Left ventricle myocardium inferior (tissue), 1 donor: ENCODE data around the gene MECP2. TPM values are rescaled to one million over a fixed set of nuclear protein-coding genes. Genes with fewer than 3 reads are reported as not detected.

Experiments used
- DNase-seq: peaks from one replicate; pipeline ENCODE4 v3.0.0-alpha.2; 2020
- H3K27ac ChIP-seq: fragments of 200-600 bp; replicated peaks from 2 replicates; pipeline ENCODE4 v1.8.0; 2021
- H3K27me3 ChIP-seq: fragments of 200-600 bp; 2 replicates; pipeline ENCODE4 v1.8.0; 2021; ENCODE audit warnings: low read depth
- H3K36me3 ChIP-seq: fragments of 200-600 bp; 2 replicates; pipeline ENCODE4 v1.8.0; 2021
- H3K4me1 ChIP-seq: fragments of 200-600 bp; 2 replicates; pipeline ENCODE4 v1.8.0; 2021
- H3K4me3 ChIP-seq: fragments of 200-600 bp; 2 replicates; pipeline ENCODE4 v1.8.0; 2021; ENCODE audit warnings: mild to moderate bottlenecking, moderate library complexity
- H3K9me3 ChIP-seq: fragments of 200-600 bp; replicated peaks from 2 replicates; pipeline ENCODE4 v1.8.0; 2021
- intact Hi-C: fragments of 100-400 bp; cut with micrococcal nuclease; formaldehyde crosslinking; loops from one replicate; pipeline ENCODE4 v1.11.0; 2022
- total RNA-seq: library from RNA; stranded (reverse); fragmentation: NEBNext Ultra II Directional; extraction: Animal tissue kit (Norgen Biotek cat#: 25700); gene quantifications from one replicate; pipeline ENCODE4 v1.2.1, GENCODE V29; 2021
- TF ChIP-seq, protein P1 (sequence below): fragments of 200-600 bp; IDR thresholded peaks from 2 replicates; pipeline ENCODE4 v1.8.0; 2021; ENCODE audit warnings: antibody characterized with exemption, mild to moderate bottlenecking, borderline replicate concordance
- donor health status: DM: no; HTN: yes; CAD: no; lungs with severe emphysema.

Gene MECP2
- total RNA-seq, 1 donor from 2014 or later, result 28.3 TPM

DNA sequence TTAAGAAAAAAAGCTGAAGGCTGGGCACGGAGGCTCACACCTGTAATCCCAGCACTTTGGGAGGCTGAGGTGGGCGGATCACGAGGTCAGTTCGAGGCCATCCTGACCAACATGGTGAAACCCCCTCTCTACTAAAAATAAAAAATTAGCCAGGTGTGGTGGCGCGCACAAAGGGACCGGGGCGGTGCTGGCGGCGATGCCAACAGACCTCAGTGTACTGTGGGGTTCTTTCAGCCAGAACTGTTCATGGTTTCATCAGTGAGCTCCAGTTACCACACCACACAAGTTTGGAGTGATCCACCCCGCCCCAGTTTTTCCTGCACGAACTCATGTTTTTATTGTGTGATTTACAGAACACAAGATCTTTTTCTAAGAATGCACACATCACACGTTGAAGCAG is 56.7 kb downstream of the MECP2 start:
- no peaks in the 10 kb centered on the region for H3K27me3 ChIP-seq
- peaks cover 68% of the 10 kb centered on the region for H3K4me1 ChIP-seq
- no peaks in the 10 kb centered on the region for H3K9me3 ChIP-seq
- no peak overlapping the region for H3K4me3 ChIP-seq
- TF ChIP-seq, protein P1, sequence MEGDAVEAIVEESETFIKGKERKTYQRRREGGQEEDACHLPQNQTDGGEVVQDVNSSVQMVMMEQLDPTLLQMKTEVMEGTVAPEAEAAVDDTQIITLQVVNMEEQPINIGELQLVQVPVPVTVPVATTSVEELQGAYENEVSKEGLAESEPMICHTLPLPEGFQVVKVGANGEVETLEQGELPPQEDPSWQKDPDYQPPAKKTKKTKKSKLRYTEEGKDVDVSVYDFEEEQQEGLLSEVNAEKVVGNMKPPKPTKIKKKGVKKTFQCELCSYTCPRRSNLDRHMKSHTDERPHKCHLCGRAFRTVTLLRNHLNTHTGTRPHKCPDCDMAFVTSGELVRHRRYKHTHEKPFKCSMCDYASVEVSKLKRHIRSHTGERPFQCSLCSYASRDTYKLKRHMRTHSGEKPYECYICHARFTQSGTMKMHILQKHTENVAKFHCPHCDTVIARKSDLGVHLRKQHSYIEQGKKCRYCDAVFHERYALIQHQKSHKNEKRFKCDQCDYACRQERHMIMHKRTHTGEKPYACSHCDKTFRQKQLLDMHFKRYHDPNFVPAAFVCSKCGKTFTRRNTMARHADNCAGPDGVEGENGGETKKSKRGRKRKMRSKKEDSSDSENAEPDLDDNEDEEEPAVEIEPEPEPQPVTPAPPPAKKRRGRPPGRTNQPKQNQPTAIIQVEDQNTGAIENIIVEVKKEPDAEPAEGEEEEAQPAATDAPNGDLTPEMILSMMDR, result no peak
- H3K36me3 ChIP-seq, result no peaks in the 10 kb centered on the region
- intact Hi-C loops, result no loop called here
- H3K27ac ChIP-seq, result peak overlapping the region; percentile 38
- no peak for DNase-seq

DNA sequence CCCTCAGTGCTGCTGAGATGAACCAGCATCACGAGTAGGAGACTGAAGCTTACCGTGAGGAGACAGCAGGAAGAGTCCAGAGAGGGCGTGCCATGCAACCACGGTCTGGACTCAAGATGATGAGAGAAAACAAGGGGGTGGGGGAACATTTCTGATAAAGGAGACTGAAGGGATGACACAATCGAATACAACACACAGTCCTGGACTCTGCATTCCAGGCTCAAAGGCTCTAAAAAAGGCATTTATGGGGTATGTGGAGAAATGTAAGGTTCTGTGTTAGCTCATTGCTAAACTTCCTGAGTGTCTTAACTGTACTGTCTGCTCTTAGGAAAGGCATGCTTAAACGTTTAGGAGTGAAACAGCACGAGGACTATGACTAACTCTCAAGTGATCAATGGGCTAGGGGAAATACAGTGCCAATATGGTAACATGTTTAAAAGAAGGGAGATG is 57.2 kb downstream of the MECP2 start:
- Histone ChIP-seq H3K27ac (peak overlapping the region; percentile 38), H3K27me3 (no peaks in the 10 kb centered on the region), H3K4me1 (peaks cover 70% of the 10 kb centered on the region), H3K36me3 (no peaks in the 10 kb centered on the region), H3K9me3 (no peaks in the 10 kb centered on the region), H3K4me3 (no peak overlapping the region)
- TF ChIP-seq, protein P1, result no peak
- intact Hi-C loops, result no loop called here
- no peak for DNase-seq

- H3K9me3 ChIP-seq, result no peaks in the 10 kb centered on the region
- no peaks in the 10 kb centered on the region for H3K27me3 ChIP-seq
- no peak overlapping the region for H3K4me3 ChIP-seq
- no peak overlapping the region for H3K27ac ChIP-seq
- H3K4me1 ChIP-seq, result peaks cover 64% of the 10 kb centered on the region
- H3K36me3 ChIP-seq, result no peaks in the 10 kb centered on the region
- no peak for DNase-seq
- TF ChIP-seq, protein P1, result no peak
- intact Hi-C loops, result no loop called here
Measured at GRCh38 chrX:154039577-154039976, 57.9 kb downstream of the MECP2 start.

GRCh38 chrX:154038656-154039055 is 58.9 kb downstream of the MECP2 start:
- TF ChIP-seq, protein P1, result no peak
- intact Hi-C loops, result no loop called here
- Histone ChIP-seq H3K9me3 (no peaks in the 10 kb centered on the region), H3K27ac (no peak overlapping the region), H3K4me3 (no peak overlapping the region), H3K4me1 (peaks cover 58% of the 10 kb centered on the region), H3K27me3 (no peaks in the 10 kb centered on the region), H3K36me3 (no peaks in the 10 kb centered on the region)
- DNase-seq, result no peak

DNA sequence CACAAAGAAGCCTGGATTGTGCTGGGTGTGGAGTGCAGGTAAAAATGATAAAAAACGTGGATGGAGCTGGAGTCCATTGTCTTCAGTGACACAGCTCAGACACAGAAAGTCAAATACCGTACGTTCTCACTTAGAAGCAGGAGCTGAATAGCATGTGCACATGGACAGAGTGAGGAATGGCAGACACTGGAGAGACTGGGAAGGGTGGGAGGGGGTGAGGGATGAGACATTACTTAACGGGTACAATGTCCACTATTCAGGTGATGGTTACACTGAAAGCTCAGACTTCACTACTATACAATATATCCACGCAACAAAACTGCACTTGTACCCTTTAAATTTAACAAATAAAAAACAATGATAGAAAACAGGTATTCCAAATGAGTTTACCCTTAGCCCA is 59.8 kb downstream of the MECP2 start:
- TF ChIP-seq, protein P1, result no peak
- Histone ChIP-seq H3K36me3 (no peaks in the 10 kb centered on the region), H3K4me3 (no peak overlapping the region), H3K27me3 (no peaks in the 10 kb centered on the region), H3K9me3 (no peaks in the 10 kb centered on the region), H3K4me1 (peaks cover 58% of the 10 kb centered on the region), H3K27ac (no peak overlapping the region)
- no peak for DNase-seq
- intact Hi-C loops, result no loop called here

- no peaks in the 10 kb centered on the region for H3K27me3 ChIP-seq
- no peak overlapping the region for H3K27ac ChIP-seq
- DNase-seq, result no peak
- TF ChIP-seq, protein P1, result no peak
- intact Hi-C loops, result no loop called here
- peaks cover 7% of the 10 kb centered on the region for H3K36me3 ChIP-seq
- peaks cover 54% of the 10 kb centered on the region for H3K4me1 ChIP-seq
- no peaks in the 10 kb centered on the region for H3K9me3 ChIP-seq
- no peak overlapping the region for H3K4me3 ChIP-seq
Measured at GRCh38 chrX:154036513-154036912, 61.0 kb downstream of the MECP2 start.
